HFF-Myc (cell line): ENCODE results near the gene TBC1D22A.

ENCODE experiments used
- DNase-seq: peaks from one replicate; pipeline ENCODE4 v3.0.0-alpha.2; 2011; ENCODE audit warnings: low read depth; ENCODE audit errors: extremely low read depth
- H3K4me3 ChIP-seq: replicated peaks from 2 replicates; pipeline ENCODE4 v1.5.1; 2011; ENCODE audit warnings: low read depth, mild to moderate bottlenecking, control low read depth, low read length
- TF ChIP-seq, protein P1 (sequence below): IDR thresholded peaks from 2 replicates; pipeline ENCODE4 v1.5.1; 2012; ENCODE audit warnings: mild to moderate bottlenecking, low read depth, low read length, control low read depth; ENCODE audit errors: missing control alignments

The TBC1D22A gene

DNA sequence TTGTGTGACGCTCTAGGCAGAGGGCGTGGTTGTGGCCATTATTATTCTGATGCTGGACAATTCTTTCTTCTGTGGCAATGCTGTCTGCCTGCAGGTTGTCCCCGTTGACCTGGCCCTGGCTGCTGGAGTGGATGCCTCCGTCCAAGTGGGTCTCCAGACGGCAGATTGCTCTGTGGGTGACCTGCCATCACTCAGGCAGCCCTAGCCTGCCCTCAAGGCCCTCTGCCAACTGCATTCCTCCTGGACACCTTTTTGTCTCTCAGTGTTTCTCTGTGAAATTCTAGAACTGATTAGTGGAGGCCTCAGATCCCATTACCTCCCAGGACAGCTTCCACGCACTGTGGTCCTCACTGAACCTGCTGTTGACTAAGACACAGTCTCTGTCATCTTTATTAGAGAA, 86.7 kb downstream of the TBC1D22A start:
- TF ChIP-seq, protein P1, sequence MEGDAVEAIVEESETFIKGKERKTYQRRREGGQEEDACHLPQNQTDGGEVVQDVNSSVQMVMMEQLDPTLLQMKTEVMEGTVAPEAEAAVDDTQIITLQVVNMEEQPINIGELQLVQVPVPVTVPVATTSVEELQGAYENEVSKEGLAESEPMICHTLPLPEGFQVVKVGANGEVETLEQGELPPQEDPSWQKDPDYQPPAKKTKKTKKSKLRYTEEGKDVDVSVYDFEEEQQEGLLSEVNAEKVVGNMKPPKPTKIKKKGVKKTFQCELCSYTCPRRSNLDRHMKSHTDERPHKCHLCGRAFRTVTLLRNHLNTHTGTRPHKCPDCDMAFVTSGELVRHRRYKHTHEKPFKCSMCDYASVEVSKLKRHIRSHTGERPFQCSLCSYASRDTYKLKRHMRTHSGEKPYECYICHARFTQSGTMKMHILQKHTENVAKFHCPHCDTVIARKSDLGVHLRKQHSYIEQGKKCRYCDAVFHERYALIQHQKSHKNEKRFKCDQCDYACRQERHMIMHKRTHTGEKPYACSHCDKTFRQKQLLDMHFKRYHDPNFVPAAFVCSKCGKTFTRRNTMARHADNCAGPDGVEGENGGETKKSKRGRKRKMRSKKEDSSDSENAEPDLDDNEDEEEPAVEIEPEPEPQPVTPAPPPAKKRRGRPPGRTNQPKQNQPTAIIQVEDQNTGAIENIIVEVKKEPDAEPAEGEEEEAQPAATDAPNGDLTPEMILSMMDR = no peak
- DNase-seq = no peak
- H3K4me3 ChIP-seq = no peak overlapping the region

DNA sequence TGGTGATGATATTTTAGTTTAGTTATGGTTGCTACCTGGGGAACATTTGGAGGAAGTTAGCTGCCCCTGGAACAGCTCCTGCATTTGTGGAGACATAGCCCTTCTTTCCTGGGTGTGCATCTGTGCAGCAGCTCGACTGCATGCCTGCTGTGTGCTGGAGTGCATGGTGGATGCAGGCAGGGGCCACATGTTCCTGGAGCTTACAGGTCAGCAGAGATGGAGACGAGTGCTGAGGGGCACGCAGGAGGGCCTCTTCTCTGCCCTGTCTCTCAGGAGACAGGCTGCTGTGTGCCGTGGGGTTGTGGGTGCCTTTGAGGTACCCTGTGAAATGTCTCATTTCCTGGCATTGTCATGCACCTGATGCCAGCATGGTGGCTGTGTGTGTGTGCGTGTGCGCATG, 87.5 kb downstream of the TBC1D22A start:
- H3K4me3 ChIP-seq = no peak overlapping the region
- TF ChIP-seq, protein P1 = no peak
- DNase-seq = no peak

DNA sequence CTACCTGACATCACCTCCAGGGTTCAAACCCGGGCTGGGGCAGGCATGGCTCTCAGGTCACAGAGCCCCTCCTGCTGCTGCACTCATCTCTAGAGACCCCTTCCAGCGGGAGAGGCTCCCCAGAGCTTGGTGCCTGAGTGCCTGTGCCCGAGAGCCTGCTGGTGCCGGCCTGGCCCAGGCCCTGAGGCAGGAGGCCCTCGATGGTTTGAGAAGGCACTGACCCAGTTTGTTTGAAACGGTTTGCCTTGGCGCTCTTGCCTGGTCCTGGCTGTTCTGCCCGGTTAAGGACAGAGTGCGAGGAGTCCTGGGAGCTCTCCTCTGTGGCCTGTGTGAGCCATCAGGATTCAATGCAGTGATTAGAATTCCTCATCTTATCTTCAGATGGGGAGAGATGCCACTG, 88.9 kb downstream of the TBC1D22A start:
- H3K4me3 ChIP-seq = no peak overlapping the region
- TF ChIP-seq, protein P1 = no peak
- DNase-seq = no peak

DNA sequence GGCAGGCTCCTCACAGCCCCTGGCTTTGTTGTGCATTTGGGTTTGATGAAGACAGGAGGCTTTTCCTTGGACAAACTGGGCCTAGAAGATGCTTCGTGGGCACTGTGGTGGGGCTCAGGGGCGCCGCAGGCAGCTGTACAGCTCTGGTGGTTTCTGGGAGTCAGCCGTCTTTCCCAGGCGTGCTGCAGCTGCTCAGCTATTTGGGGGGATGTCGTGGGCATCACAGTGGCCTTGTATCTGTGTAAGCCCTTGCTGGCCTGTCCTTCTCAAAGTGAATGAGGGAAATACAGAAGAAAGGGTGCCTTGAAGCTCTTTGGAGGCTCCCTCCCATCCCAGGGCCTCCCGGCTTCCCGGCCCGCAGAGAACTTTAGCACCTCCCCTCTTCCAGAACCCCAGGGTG, 89.5 kb downstream of the TBC1D22A start:
- TF ChIP-seq, protein P1 = no peak
- no peak overlapping the region for H3K4me3 ChIP-seq
- no peak for DNase-seq

DNA sequence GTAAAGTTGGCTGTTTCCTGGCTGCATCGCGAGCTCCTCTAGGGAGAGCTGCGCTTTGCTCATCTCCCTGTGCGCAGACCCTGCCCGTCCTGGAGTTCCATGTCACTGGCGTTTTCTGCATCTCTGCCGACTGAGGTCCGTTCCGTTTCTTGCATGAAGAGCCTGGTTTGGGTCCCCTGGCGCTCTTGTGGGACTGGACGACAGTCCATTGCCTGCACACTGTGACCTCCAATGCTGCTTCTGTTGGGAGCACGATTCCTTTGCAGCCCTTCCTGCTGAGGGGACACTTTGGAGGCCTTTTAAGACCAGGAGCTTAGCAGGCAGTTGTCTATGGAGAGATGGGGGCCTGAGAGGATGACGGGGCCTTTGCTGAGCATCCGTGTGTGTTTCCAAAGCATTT, 90.3 kb downstream of the TBC1D22A start:
- no peak for DNase-seq
- TF ChIP-seq, protein P1 = no peak
- H3K4me3 ChIP-seq = no peak overlapping the region

DNA sequence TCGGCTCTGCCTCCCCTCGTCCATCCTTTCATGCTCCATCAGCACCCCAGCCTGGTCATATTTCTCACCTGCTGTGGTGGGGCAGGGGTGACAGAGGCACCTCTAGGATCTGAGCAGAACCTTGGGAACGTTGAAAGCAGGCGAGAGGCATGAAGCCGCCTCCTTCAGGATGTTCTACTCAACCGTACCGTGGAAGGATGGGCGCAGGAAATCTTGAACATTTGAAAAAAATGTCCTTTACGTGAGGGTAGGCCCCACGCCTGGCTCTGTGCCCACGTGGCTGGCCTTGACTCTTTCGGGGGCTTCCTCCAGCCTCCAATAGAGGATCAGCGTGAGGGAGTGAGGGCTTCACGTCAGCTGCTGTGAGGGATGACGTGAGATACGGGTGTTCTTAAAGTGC, 90.7 kb downstream of the TBC1D22A start:
- TF ChIP-seq, protein P1 = no peak
- H3K4me3 ChIP-seq = no peak overlapping the region
- no peak for DNase-seq

DNA sequence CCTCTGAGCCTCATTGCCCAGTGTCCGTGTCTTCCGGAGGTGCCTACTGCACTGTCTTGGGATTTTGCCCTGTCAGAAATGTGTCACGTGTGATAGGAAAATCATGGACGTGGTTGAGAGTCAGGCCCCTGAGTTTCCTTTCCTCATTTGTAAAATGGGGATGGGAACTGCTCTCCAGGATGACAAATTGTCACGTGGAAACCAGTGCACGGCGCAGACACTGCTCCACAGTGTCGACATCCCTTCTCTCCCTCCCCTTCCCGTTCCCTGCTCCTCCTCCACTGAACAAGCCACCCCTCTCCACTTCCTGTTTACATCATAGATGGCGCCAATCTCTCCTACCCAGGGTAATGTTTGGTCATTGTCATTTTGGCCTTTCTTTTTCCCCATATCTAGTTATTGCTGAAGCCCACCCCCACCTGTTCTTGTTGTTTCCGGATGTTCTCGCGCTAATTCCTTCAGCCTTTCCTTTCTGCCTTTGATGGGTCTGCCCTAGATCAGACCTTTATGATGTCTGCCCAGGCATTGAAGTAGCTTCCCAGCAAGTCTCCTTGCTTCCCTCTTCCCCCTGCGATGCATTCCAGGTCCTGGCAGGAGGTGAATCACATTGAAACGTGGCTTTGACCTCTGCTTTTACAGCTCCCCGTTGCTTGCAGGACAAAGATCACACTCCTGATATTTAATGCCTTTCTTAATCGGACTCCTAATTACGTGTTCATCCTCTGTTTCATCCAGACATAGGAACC, 91.8 kb downstream of the TBC1D22A start:
- H3K4me3 ChIP-seq = no peak overlapping the region
- DNase-seq = no peak
- TF ChIP-seq, protein P1 = no peak
